Activated T-cell treated with anti-CD3 and anti-CD28 coated beads, Interleukin-2, amount 50 U/mL, for 48 hours (primary cell): Measurements from ENCODE around the gene MFN2.

Source experiments
- DNase-seq, 2 experiments: peaks; one replicate each; pipeline ENCODE4 v3.0.0-alpha.2; 2020

Gene MFN2

DNA sequence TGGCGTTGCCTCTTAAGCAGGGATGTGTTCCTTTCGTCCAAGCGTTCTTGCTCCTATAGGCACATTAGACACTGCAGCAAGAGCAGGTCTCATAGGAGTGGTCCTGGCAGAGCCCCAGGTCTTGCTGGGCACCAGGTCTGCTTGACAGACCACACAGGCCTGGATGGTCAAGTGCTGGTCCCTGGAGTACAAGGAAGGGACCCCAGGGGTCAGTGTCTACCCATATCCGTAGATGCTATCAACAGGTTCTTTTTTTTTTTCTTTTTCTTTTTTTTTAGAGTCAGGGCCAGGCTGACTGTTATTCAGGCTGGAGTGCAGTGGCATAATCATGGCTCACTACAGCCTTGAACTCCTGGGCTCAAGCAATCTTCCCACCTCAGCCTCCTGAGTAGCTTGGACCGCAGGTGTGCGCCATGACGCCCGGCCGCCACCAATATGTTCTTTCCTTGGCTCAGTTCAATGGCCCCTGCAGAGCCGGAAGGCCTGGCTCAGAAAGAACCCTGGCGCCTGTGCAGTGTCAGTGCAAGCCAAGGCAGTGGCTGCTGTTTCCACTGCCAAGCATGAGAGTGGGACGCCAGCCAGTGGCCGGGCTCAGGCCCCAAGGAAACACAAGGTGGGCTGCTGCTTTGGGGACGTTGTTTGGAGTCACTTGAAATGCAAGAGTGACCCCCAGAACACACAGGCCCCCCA lies 72.9 kb downstream of the MFN2 start:
- no peak for DNase-seq

DNA sequence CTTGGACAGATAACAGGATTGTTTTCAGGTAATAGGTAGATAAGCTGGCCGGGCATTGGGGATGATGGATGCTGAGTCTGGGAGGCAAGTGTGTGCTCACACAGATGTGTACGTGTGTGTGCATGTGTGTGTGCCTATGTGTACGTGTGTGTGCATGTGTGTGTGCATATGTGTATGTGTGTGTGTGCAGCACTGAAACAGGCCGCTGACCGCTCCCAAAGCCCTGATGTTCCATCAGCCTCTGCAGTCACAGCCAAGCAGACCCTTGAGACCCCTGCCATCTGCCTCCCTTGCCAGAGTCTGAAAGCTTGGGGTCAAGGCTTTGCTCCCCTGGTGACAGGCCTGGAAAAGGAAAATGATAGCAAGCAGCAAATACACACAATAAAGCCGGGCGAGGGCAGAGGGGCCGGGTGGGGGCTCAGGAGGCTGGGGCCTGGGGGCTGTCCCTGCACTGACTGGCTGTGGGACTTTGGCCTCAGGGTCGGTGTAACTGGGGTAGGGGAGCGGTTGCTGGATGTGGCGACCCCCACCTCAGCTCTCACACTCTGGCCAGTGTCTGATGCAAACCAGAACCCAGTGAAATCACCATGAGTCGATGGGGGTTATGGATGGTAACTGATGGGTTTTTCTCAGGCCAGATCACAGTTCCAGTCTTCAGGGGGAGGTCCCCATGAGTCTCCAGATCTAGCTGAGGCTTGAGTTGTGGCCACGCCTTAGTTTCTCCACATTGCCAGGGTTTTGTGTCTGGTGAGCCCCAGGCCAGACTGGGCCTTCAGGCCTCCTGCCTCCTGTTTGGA lies 73.7 kb downstream of the MFN2 start:
- DNase-seq: peak in 1 of 2 experiments; percentile 49

DNA sequence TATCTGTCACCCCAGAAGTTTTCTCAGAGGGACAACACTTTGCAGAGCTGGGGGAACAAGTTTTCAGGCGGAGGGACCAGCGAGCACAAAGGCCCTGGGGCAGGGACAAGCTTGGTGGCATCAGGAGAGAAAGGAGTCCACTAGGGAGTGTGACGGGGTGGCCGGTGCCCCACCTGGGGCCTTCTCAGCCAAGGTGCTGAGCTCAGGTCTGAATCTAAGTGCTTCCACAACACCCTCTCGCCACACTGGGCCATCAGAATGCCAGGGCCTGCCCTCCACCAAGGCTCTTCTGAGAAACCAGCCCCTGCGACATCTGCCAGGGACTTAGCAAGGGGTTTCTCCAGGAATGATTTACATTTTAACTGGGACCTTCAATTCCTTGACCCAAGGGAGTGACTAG lies 75.0 kb downstream of the MFN2 start:
- peak in 1 of 2 experiments; percentile 19 for DNase-seq

DNA sequence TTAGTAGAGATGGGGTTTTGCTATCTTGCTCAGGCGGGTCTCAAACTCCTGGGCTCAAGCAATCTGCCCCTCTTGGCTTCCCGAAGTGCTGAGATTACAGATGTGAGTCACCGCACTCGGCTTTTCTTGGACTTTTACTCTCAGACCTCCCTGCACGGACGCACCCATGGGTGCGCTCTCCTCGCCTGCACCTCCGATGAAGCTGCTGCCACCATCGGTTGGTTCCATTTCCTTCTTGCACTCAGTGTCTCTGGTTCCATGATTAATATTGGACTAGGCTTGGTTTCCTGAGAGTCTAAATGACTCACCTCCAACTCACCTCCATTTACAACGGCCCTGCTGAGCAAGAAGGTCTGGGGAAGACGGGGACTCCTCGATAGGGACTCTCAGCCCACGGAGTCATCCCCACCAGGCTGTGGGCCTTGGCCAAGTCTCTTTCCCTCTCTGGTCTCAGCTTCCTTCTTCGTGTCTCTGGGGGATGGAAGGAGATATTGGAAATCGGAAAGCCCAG lies 76.1 kb downstream of the MFN2 start:
- DNase-seq: peak; percentile 67 to 72

DNA sequence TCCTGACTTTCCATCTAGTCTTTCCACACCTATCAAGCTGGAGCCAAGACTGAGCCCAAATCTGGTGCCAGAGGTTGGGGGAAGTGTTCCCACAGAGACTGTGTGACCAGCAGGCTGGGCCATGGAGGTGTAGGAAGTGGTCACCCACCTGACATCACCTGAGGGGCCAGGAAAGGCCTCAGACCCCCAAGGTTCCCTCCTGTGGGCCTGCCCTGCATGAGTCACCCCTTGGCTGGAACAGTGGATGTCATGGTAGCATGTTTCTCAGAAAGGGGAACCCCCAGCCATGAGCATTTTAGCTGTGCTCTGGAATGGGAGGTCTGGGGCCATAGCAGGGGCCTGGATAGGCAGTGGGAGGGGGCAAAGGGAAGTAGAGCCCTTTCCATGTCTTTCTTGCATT lies 77.1 kb downstream of the MFN2 start:
- DNase-seq: peak; percentile 79

DNA sequence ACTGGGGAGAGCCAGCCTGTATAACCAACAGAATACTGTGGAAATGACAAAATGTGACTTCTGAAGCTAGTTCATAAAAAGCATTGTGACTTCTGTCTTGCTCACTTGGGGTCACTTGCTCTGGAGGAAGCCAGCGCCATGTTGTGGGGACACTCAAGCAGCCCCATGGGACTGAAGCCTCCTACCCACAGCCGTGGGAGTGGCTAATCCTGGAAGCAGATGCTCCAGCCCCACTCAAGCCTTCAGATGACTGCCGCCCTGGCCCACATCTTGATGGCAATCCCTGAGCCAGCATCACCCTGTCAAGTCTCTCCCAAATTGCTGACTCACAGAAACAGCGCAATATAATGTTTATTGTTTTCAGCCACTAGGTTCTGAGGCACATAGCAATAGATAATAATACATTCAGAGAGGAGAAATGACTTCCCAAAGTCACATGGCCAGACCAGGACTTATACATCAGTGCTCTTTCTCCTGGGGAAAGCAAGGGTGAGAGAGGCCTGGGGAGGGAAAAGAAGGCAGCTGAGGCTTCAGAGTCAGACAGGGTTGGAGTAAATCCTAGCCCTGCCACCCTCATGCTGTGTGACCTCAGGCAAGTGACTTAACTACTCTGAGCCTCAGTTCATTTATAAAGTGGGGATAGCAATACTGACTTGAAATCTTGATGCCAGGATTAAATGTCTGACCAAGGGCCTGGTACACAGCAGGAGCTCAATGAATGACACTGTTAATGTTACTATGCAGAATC lies 77.9 kb downstream of the MFN2 start:
- no peak for DNase-seq

DNA sequence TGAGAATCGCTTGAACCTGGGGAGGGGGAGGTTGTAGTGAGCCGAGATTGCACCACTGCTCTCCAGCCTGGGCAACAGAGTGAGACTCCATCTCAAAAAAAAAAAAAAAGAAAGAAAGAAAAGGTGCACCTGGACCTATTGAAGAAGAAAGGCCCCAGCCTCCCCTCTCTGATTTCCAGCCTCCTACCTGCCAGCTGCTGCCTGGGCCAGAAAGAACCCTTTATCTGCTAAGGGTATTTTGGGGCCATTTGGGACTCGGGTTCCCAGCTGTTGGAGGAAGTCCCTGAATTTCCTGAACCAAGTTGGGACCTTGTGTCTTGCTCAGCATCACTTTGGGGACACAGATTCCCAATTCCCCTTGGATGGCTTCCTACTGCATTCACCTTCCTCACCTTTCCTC lies 79.0 kb downstream of the MFN2 start:
- no peak for DNase-seq

DNA sequence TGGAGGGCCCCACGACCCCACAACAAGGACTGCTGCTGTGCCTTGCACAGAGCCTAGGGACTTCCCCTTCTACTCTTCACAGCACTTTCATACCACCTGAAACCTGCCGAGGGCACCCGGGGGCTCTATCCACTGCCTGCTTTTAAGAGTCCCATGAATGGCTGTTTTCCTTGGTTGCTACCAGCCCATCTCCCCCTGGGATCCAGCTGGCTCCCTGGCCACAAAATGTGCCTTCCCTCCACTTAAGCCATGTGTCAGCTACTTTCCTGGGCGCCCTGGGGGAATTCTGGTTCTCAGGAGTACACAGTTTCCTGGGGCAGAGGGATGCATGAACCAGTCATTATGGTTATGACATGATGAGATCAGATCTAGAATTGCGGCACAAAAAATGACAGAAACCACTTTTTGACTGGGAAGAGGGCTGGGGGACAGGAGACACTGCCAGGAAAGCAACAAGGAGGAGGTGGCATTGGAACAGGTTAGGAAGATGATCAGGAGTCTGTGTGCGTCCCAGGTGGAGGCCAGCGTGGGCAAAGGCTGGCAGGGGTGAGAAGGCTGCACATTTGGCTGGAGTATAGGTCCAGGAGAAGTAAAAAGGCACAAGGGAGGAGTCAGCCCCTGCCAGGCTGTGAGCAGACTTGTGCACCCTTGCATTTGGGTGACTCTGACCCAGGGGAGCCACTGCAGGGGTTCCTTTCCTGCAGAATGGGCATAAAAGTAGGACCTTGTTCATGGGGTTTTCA lies 79.6 kb downstream of the MFN2 start:
- DNase-seq: peak; percentile 79 to 83

DNA sequence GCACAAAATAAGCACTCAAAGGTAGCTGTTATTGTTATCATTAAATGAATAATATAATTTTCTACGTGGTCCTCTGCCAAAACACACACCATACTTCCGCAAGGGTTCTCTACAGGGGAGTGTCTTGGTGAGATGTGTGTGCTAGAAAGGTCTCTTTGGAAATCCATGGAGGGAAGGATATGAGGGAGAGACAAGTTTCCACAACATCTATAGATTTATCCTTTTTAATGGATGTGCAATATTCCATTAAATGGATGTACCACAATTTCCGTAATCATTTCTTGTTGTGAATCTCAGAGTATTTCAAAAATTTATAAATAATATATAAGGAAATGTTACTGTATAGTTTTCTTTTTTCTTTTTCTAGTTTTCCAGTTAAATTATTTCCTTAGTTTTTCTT lies 80.3 kb downstream of the MFN2 start:
- no peak for DNase-seq
